Stimulated activated CD4-positive, alpha-beta T cell treated with anti-CD3 and anti-CD28 coated beads, Interleukin-15, amount 100 ng/mL, for 1 hour (primary cell): Measurements from ENCODE around the gene SPATA6.
"Not testable (repeated sequence)": the region's sequence is repeated elsewhere in the genome, so short reads cannot be mapped to it uniquely, and the experiment has no call there.

ENCODE experiments used
- DNase-seq, 2 donors: peaks; one replicate each; pipeline ENCODE4 v3.0.0-alpha.2; 2020; ENCODE audit warnings: low read depth in 1 of 2, low spot score in 1 of 2

SPATA6 gene

DNA sequence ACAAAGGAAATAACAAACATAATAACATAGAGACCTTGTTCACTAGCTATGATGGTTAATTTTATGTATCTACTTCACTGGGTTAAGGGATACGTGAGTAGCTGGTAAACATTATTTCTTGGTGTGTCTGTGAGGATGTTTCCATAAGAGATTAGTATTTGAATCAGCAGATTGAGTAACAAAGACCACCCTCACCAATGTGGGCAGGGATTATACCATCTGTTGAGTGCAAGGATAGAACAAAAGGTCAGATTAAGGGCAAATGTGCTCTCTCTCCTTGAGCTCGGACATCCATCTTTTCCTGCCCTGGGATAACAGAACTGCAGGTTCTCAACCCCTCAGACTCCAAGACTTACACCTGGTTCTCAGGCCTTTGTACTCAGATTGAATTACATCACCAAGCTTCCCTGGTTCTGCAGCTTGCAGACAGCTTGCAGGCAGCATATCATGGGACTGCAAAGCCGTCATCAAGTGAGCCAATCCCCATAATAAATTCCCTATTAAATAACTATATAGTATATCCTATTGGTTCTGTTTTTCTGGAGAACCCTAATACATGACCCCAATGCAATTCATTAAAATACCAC, 9.2 kb downstream of the SPATA6 start:
- no peak for DNase-seq

DNA sequence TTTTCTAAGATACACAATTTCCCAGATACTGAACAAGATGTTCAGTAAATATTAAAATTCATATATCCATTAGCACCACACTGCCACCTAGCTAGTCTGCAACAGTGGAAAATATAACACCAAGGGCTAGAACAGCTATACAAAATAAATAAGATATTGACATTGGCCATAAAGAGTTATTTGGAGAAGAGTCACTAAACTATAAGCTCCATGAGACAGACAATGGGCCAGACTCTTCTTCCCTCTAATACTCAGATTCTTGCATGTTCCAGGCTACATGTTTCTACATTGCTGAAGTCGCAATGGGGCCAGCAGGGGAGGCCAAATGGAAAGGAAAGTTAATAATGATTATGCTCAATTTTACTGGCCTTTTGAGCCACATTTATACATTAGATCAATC, 21.5 kb downstream of the SPATA6 start:
- no peak for DNase-seq

DNA sequence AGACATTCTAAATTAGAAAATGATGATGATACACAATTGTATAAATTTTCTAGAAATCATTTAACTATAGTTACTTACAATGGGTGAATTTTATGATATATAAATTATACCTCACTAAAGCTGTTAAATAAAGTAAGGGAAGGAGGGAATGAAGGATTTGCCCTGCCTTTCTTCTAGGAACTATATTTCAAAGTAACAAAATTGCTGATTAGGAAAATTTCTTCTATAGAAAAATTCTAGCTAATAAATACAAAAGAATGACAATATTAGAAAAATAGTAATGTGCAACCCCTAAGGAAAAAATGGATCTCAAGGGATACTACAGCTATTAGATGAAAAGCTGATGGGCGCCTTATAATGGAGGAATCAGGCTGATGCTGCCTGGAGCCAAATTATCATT, 23.1 kb downstream of the SPATA6 start:
- no peak for DNase-seq

DNA sequence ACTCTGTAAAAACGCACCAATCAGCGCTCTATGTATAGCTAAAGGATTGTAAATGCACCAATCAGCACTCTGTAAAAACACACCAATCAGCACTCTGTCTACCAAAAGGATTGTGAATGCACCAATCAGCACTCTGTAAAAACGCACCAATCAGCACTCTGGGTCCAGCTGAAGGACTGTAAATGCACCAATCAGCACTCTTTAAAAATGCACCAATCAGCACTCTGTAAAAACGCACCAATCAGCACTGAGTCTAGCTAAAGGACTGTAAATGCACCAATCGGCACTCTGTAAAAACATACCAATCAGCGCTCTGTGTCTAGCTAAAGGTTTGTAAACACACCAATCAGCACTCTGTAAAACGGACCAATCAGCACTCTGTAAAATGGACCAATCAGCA, 27.8 kb downstream of the SPATA6 start:
- DNase-seq = not testable (repeated sequence)

DNA sequence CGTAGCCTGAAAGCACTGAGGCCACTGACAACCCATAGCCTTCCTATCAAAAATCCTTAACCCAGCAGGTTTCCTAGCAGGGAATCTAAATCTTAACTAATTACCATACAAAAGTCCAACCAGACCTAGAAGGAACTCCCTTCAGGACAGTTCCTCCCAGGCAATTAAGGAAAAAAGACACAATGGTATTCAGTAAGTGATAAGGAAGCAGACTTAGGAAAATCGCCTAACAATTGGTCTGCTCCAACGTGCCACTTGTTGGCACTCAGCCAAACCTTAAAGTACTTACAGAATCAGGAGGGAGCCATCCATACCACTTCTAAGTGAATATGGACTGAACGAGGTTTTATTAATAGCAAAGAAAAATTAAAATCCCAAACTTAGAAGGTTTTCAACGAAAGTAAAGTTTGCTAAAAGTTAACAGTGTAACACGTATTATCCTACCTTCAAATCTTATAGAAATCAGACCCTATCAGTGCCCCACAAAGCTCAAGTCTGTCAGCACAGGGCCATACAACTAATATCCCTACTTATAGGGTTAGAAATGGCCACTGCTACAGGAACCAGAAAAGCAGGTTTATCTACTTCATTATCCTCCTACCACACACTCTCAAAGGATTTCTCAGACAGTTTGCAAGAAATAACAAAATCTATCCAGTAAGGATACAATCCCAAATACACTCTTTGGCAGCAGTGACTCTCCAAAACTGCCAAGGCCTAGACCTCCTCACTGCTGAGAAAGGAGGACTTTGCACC, 29.0 kb downstream of the SPATA6 start:
- no peak for DNase-seq

DNA sequence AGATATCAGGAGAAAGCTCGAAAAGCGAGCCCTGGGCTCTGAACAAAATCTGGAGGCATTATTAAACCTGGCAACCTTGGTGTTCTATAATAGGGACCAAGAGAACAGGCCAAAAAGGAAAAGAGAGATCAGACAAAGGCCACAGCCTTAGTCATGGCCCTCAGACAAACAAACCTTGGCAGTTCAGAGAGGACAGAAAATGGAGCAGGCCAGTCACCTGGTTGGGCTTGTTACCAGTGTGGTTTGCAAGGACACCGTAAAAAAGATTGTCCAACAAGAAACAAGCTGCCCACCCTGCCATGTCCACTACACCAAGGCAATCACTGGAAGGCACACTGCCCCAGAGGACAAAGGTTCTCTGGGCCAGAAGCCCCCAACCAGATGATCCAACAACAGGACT, 31.2 kb downstream of the SPATA6 start:
- DNase-seq = not testable (repeated sequence)

DNA sequence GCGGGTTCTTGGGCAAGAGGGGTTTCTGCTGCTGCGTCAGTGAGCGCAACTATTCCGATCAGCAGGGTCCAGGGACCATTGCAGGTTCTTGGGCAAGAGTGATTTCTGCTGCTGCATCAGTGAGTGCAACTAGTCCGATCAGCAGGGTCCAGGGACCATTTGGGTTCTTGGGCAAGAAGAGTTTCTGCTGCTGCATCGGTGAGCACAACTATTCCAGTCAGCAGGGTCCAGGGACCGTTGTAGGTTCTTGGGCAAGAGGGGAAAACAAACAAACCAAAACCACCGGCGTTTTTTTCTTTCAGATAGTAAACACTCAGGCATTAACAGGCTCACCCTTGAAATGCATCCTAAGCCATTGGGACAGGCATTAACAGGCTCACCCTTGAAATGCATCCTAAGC, 32.6 kb downstream of the SPATA6 start:
- no peak for DNase-seq

DNA sequence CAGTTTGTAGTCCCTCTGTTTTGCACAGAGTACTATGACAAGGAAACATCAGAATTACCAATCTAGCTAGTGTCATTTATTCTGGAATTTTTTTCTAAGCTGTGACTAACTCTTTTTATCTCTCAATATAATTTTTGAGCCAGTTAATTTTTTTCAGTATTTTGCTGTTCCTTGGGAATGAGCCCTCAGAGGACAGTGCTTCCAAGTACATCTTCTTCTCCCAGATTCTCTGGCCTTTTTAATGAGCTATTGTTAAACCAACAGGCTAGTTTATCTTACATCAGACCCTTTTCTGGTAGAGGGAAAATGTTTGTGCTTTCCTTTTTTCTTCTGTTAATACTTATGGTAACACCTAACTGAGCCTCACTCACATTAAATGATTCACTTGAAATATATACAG, 34.6 kb downstream of the SPATA6 start:
- DNase-seq = not testable (repeated sequence)

DNA sequence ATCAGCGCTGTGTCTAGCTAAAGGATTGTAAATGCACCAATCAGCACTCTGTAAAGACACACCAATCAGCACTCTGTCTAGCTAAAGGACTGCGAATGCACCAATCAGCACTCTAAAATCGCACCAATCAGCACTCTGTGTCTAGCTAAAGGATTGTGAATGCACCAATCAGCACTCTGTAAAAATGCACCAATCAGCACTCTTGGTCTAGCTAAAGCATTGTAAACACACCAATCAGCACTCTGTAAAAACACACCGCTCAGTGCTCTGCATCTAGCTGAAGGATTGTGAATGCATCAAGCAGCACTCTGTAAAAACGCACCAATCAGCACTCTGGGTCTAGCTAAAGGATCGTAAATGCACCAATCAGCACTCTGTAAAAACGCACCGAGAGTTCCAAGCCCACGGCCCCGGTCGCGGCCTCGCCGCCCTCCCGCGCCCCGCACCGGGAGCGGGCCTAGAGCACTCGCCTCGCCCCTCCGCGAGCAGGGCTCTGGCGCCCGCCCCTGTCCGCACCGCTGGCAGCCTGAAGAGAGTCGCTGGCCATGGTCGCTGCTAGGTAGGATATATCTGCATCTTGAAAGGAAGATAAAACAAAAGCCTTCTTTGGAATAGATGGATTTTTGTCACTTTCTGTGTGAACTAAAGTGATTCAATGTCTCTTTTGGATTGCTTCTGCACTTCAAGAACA, 36.5 kb downstream of the SPATA6 start:
- DNase-seq = not testable (repeated sequence)

DNA sequence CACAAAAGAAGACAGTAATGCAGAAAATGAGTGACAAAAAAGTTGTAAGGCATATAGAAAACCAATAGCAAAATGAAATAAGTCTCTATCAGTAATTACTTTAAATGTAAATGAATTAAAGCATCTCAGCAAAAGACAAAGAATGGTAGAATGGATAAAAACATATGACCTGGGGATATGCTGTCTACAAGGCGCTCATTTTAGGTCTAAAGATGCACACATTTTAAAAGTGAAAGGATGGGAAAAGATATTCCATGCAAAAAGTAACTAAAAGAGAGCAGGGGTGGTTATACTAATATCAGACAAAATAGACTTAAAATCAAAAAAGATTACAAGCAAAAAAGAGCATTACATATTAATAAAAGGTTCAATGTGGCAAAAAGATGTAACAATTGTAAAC, 41.2 kb downstream of the SPATA6 start:
- DNase-seq = no peak

DNA sequence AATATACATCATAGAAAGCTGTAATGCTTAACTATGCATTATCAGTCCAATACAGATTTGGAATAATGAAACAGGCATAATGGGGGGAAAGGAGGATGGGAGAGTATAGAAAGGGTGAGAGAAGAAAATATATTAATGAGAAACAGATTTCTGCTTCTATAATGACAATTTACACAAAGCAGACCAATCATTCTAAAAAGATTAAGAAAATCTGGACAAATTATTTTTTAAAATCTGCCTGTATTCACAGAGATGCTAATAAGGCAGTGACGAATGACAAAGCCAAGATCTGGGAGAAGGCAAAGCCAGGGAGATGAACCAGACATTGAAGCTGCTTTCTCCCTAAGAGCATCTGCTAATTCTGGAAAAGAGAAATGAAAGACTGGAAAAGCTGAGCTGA, 50.0 kb downstream of the SPATA6 start:
- DNase-seq = no peak

DNA sequence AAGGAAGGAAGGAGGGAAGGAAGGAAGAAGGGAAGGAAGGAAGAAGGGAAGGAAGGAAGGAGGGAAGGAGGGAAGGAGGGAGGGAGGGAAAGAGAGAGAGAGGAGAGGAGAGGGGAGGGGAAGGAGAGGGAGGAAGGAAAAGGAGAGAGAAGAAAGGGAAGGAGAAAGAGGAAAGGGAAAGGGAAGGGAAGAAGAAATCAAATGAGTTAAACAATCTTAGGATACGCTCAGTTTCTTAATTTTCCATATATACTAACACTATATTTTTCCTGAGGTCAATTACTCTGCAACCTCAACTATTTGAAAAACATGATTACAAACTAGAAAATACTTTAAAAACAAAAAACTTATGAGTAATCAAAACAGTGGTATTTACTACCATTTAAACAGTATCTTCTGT, 53.3 kb downstream of the SPATA6 start:
- no peak for DNase-seq

DNA sequence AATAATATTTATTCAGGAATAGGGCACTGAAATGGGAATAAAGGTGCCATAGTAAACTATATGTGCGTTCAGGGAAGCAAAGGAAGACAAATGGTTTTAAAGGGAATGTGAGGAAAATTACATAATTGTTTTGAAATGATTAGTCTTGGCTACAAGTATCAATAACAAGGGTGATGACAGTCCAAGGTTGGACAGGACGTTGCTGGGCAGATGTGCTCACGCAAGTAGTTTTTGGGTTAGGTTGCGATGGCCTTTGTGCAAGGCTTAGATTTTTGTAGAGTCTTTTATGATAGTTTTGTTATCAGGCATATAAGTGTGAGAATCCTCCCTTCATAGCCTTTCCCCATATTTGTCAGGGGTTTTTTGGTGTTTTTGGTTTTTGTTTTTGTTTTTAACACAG, 57.0 kb downstream of the SPATA6 start:
- DNase-seq = no peak

DNA sequence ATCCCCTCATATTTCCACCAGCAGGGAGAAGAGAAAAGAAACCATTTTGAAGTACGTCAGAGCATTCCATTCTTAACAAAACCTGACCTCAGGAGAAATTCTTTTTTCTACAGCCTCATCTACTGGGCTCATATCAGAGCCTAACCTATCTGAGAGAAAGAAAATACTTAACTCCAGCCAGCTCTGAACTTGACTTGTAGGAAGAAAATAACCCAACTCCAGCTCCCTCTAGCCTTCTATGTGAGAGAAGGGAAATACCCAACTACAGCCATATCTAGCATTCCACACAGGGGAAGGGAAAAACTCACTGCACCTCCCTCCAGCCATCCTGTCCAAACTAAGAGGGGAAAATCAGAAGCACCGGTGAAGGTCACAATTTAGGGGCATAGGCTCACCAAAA, 57.7 kb downstream of the SPATA6 start:
- no peak for DNase-seq

DNA sequence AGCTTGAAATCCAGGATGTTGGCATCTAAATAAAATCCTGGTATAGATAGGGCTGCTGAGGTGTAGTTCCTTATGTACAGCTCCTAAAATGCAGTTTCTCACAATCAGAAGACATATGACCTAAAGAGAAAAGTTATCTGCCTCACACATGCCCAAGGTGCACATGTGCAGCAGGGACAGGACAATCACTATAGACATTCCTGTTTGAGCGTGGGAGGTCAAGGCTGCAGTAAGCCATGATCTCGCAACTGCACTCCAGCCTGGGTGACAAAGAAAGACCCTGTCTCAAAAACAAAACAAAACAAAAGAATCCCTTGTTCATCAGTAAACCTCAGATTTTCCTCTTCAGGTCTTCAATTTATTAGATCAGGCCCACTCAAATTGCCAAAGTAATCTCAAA, 66.1 kb downstream of the SPATA6 start:
- no peak for DNase-seq

DNA sequence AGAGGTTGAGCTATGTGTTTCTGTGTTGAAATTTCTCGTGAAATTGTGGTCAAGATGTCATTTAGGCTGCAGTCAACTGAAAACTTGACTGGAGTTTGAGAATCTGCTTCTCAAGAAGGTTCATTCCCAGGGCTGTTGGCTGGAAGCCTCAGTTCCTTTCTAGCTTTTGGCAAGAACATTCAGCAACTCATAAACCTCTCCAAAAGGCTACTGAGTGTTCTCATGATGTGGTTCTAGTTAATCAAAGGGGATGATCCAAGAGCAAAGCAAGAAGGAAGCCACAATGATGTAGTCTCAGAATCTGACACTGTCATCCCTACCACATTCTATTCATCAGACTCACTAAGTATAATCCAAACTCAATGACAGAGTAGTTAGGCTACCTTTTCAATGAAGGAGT, 66.6 kb downstream of the SPATA6 start:
- no peak for DNase-seq

DNA sequence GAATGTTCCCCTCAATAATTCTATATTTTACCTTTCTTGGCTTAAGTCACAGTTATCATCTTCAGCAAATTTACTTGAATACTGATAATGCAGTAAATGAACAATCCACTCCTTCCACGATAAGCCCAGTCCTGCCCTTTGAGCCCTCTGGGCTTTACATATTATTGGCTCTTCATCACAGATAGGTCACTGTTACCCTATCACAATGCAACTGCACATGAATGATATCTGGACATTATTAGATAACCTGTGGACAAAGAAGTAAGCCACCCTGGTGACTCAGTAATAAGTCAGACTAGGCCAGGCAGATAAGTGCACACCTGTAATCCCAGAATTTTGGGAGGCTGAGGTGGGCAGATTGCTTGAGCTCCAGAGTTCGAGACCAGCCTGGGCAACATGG, 69.4 kb downstream of the SPATA6 start:
- DNase-seq = no peak

DNA sequence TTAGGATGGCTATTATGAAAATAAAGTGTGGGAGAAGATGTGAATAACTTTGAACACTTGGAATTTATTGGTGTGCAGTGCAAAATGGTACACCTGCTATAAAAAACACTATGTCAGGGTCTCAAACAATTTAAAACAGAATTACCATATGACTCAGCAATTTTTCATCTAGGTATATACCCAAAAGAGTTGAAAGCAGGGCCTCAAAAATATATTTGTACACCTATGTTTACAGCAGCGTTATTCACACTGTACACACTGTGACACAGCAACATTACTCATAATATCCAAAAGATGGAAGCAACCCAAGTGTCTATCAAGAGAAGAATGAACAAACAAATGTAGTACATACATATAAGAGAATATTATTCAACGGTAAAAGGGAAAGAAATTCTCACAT, 75.8 kb downstream of the SPATA6 start:
- DNase-seq = no peak

DNA sequence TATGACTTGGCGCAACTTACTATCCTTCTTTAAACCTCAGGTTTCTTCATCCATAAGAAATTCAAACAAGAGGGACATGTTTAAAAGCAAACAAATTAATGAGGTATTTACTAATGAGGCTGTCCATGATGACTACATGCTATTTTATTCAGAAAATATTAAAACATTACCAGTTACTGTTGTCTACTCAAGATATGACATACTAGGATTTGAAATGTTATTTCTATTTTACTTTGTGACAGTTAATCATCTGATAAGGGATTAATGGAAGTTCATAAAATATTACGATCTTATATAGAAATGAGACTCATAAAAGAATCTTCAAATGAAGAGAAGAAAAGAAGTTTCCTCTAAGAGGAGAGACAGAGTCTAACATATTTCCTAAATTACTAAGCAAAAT, 80.1 kb downstream of the SPATA6 start:
- no peak for DNase-seq

DNA sequence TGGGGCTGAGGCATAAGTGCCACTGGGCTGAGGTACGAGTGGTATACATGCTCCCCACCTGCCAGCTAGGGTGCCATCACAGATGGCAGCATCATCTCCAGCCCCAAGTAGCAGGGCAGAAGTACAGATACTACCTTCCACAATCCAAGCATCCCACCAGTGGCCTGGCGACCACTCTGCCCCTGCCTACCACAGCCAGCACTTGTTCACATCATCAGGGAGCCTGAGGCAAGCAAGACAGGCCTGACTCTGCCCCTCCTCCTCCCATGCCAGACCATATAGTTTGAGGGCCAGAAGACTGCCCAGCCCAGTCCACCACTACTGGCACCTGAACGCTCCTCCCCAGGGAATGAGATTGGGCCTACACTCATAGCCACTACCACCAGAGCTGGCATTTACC, 84.6 kb downstream of the SPATA6 start:
- no peak for DNase-seq

DNA sequence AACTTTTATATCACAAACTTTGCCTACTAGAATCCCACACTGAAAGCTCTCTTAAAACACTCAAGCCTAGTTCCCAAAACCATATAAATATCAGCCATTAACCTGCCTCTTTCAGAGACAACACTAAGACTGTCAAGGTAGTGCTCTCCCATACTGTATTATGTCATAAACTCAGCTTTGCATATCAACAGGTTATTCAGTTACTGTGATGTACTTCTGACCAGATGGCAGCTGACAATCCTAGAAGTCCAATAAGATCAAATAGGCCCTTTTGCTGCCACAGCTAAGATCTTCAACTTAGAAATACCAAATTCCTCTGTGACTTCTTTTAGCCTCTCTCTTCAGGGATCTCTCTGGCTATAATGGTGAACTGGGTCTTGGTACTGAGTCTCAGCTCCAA, 97.2 kb downstream of the SPATA6 start:
- no peak for DNase-seq

DNA sequence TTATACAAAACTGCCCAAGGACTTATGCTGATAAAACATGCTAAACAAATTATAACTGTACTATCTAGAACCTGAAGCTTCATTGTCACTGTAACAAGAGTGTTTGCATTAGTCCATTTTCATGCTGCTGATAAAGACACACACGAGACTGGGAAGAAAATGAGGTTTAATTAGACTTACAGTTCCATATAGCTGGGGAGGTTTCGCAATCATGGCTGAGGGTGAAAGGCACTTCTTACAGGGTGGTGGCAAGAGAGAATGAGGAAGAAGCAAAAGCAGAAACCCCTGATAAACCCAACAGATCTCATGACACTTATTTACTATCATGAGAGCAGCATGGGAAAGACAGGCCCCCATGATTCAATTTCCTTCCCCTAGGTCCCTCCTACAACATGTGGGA, 100.4 kb downstream of the SPATA6 start:
- DNase-seq = no peak

DNA sequence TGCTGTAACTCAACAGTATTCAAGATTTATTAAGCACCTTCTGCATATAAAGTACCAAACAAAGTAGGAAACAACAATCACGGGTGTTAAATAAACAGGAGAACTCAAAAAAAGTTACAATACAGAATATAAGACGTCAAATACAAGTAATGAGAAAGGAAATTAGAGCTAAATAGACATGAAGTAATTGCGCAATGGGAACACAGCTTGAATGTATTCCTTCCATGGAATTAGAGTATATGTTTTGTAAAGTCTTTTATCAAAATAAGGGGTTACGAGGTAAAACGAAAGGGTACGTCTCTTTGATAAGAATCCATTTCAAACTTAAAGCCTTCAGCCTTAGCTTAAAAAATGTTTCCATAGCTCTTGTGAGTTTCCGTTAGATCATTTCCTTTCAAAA, 109.1 kb downstream of the SPATA6 start:
- DNase-seq = no peak
